CD4-positive, alpha-beta memory T cell (primary cell): ENCODE results near the gene CDA. TPM values are rescaled to one million over a fixed set of nuclear protein-coding genes. Genes with fewer than 3 reads are reported as not detected.
"Not testable (repeated sequence)": the region's sequence is repeated elsewhere in the genome, so short reads cannot be mapped to it uniquely, and the experiment has no call there.

Source experiments
- CTCF ChIA-PET: fragments of 350-600 bp; sonication (Branson Sonifier 250); formaldehyde crosslinking; loops from one replicate; lab custom pipeline; 2021; ENCODE audit warnings: inconsistent platforms; ENCODE audit not compliant: partially characterized antibody; lab: Charles Lee
- POLR2A ChIA-PET: fragments of 350-600 bp; sonication (Branson Sonifier 250); formaldehyde crosslinking; loops from one replicate; lab custom pipeline; 2021; ENCODE audit not compliant: partially characterized antibody; lab: Charles Lee
- DNase-seq, 5 donors: peaks; one replicate each; pipeline versions ENCODE4 v3.0.0 to v3.0.0-alpha.2; 2020 to 2022; ENCODE audit warnings: mixed read lengths in 1 of 5
- H3K27ac ChIP-seq: one replicate; pipeline ENCODE4 v1.7.0; 2013; ENCODE audit warnings: low read depth, low read length
- H3K27me3 ChIP-seq: 2 replicates; pipeline ENCODE4 v1.7.0; 2013; ENCODE audit warnings: mild to moderate bottlenecking, low read length, moderate library complexity; ENCODE audit not compliant: insufficient read depth
- H3K36me3 ChIP-seq: 2 replicates; pipeline ENCODE4 v1.7.0; 2013; ENCODE audit warnings: mild to moderate bottlenecking, low read length, moderate library complexity; ENCODE audit not compliant: insufficient read depth
- H3K4me1 ChIP-seq: 2 replicates; pipeline ENCODE4 v1.7.0; 2013; ENCODE audit warnings: mild to moderate bottlenecking, low read length, moderate library complexity; ENCODE audit not compliant: insufficient read depth
- H3K4me3 ChIP-seq, 2 donors: one replicate each; pipeline ENCODE4 v1.7.0; 2013; ENCODE audit warnings: low read length in 2 of 2, mild to moderate bottlenecking in 1 of 2
- H3K9me3 ChIP-seq, 2 donors: one replicate each; pipeline ENCODE4 v1.7.0; 2013; ENCODE audit warnings: low read length in 2 of 2, control low read depth in 1 of 2; ENCODE audit not compliant: control insufficient read depth in 1 of 2
- H3K27ac Mint-ChIP-seq, 7 donors: one replicate each; pipeline ENCODE4 v1.8.0; 2020 to 2021; ENCODE audit warnings: mixed read lengths in 7 of 7, mild to moderate bottlenecking in 6 of 7, inconsistent platforms in 3 of 7, moderate library complexity in 3 of 7
- H3K27me3 Mint-ChIP-seq, 2 donors: one replicate each; pipeline ENCODE4 v1.8.0; 2020 to 2021; ENCODE audit warnings: mixed read lengths in 2 of 2
- H3K36me3 Mint-ChIP-seq, 2 donors: one replicate each; pipeline ENCODE4 v1.8.0; 2020 to 2021; ENCODE audit warnings: mixed read lengths in 2 of 2, inconsistent platforms in 1 of 2, mild to moderate bottlenecking in 1 of 2
- H3K4me1 Mint-ChIP-seq, 4 donors: one replicate each; pipeline ENCODE4 v1.8.0; 2020 to 2021; ENCODE audit warnings: mixed read lengths in 4 of 4, mild to moderate bottlenecking in 1 of 4
- H3K4me3 Mint-ChIP-seq, 8 donors: one replicate each; pipeline ENCODE4 v1.8.0; 2020 to 2021; ENCODE audit warnings: mixed read lengths in 8 of 8, mild to moderate bottlenecking in 7 of 8, moderate library complexity in 6 of 8, inconsistent platforms in 3 of 8
- H3K9me3 Mint-ChIP-seq, 8 donors: one replicate each; pipeline ENCODE4 v1.8.0; 2020 to 2021; ENCODE audit warnings: mixed read lengths in 8 of 8, mild to moderate bottlenecking in 5 of 8, inconsistent platforms in 3 of 8, moderate library complexity in 1 of 8
- intact Hi-C: fragments of 100-400 bp; cut with micrococcal nuclease; formaldehyde crosslinking; loops from one replicate; pipeline ENCODE4 v1.15.1; 2023
- polyA plus RNA-seq, 2 donors: library from polyadenylated mRNA; unstranded; fragments of 300-500 nt; fragmentation: Illumina TruSeq; gene quantifications; one replicate each; pipeline ENCODE4 v1.2.3, GENCODE V29; 2021
- total RNA-seq, 2 experiments: library from RNA; stranded (reverse); gene quantifications; one replicate each; pipeline ENCODE4 v1.2.3, GENCODE V29; 2021

Gene CDA
- total and polyA plus RNA-seq, 4 experiments from 2014 or later = not detected

DNA sequence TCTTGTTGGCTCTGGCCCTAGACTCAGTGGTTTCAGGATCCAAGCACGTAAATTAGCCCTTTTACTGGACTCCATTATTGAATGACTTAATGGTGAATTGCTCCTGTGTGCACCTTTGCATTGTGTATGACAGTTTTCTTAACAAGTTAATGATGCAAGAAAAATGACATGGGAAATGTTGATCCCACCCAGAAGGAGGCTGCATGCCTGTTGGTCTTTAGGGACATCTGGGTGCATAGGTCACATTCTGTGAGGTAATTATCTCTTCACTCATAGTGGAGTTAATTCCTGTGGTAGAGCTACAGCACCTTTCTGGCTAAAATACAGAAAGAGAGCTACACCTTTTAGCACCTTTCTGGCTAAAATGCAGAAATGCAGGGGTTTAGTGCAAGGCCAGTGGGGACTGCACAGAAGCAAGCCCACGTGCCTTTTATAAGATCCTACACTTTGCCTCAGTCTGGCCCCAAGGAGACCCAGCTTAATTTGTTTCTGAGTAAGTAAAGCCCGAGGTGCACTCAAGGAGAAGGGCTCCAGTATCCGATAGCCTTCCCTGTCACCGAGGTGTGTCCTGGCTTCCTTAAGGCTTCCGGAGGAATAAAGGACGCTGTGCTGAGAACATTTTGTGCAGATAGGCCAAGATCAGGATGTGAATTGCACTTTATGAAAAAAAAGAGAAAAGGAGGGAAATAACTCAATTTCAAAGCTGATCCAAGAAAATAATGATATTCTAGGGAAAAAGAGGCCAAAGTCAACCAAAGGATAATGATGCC is 18.1 kb downstream of the CDA start:
- H3K4me3 Mint-ChIP-seq, POLR2A ChIA-PET, H3K9me3 Mint-ChIP-seq, H3K4me1 Mint-ChIP-seq, CTCF ChIA-PET, H3K27ac Mint-ChIP-seq, H3K27me3 ChIP-seq, H3K9me3 ChIP-seq, H3K27ac ChIP-seq, intact Hi-C loops, H3K4me1 ChIP-seq, H3K36me3 ChIP-seq, H3K4me3 ChIP-seq, H3K27me3 Mint-ChIP-seq, H3K36me3 Mint-ChIP-seq, DNase-seq: not testable (repeated sequence)

- intact Hi-C loops = no loop called here
- no peaks in the 10 kb centered on the region for H3K27me3 ChIP-seq
- H3K4me3 ChIP-seq = no peak overlapping the region
- H3K27ac ChIP-seq = no peak overlapping the region
- no peak overlapping the region for H3K4me3 Mint-ChIP-seq
- DNase-seq = no peak
- H3K27me3 Mint-ChIP-seq = peaks cover 3 to 4% of the 10 kb centered on the region in 2 donors
- no peak overlapping the region for H3K27ac Mint-ChIP-seq
- no peaks in the 10 kb centered on the region for H3K4me1 Mint-ChIP-seq
- CTCF ChIA-PET = no interaction called here
- H3K9me3 Mint-ChIP-seq = no peaks in the 10 kb centered on the region
- no peaks in the 10 kb centered on the region for H3K9me3 ChIP-seq
- POLR2A ChIA-PET = no interaction called here
- no peaks in the 10 kb centered on the region for H3K36me3 ChIP-seq
- no peaks in the 10 kb centered on the region for H3K4me1 ChIP-seq
- H3K36me3 Mint-ChIP-seq = no peaks in the 10 kb centered on the region
Observed at GRCh38 chr1:20609541-20609940, 20.6 kb downstream of the CDA start.

DNA sequence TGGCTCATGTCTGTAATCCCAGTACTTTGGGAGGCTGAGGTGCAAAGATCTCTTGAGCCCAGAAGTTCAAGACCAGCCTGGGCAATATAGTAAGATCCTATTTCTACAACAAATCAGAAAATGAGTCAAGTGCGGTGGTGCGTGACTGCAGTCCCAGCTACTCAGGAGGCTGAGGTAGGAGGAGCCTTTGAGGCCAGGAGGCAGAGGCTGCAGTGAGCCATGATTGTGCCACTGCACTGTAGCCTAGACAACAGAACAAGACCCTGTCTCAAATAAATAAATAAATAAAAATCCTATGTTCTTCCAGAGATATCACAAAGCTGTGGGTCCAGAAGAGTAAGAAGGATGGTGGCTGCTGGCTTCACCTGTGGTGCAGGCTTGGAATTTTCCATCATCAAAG is 22.1 kb downstream of the CDA start:
- no peak overlapping the region for H3K4me3 Mint-ChIP-seq
- POLR2A ChIA-PET = no interaction called here

GRCh38 chr1:20611652-20612051 is 22.8 kb downstream of the CDA start:
- intact Hi-C loops = no loop called here

More for the DNA sequence above, 22.1 kb downstream of the CDA start:
- intact Hi-C loops = no loop called here
- no peak overlapping the region for H3K4me3 ChIP-seq
- CTCF ChIA-PET = no interaction called here
- no peaks in the 10 kb centered on the region for H3K36me3 Mint-ChIP-seq
- no peaks in the 10 kb centered on the region for H3K4me1 ChIP-seq
- H3K27me3 ChIP-seq = no peaks in the 10 kb centered on the region
- H3K36me3 ChIP-seq = no peaks in the 10 kb centered on the region
- peaks cover 3 to 4% of the 10 kb centered on the region in 2 donors for H3K27me3 Mint-ChIP-seq
- no peaks in the 10 kb centered on the region for H3K9me3 ChIP-seq
- no peaks in the 10 kb centered on the region for H3K9me3 Mint-ChIP-seq
- DNase-seq = no peak
- H3K27ac ChIP-seq = no peak overlapping the region
- H3K27ac Mint-ChIP-seq = no peak overlapping the region
- H3K4me1 Mint-ChIP-seq = no peaks in the 10 kb centered on the region

DNA sequence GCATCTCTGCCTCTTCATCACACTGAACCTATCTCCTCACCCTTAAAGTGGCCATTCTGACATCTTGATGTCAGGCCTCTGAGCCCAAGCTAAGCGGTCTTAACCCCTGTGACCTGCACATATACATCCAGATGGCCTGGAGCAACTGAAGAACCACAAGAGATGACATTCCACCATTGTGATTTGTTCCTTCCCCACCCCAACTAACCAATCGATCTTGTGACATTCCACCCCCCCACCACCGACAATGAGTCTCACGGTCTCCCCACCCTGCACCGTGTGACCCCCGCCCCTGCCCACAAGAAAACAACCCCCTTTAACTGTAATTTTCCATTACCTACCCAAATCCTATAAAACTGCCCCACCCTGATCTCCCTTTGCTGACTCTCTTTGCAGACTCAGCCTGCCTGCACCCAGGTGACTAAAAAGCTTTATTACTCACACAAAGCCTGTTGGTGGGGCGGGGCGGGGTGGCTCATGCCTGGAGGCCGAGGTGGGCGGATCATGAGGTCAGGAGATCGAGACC is 23.4 kb downstream of the CDA start:
- H3K36me3 ChIP-seq = no peaks in the 10 kb centered on the region
- H3K36me3 Mint-ChIP-seq = no peaks in the 10 kb centered on the region
- no peak overlapping the region for H3K27ac Mint-ChIP-seq
- no peaks in the 10 kb centered on the region for H3K9me3 Mint-ChIP-seq
- no peak overlapping the region for H3K4me3 Mint-ChIP-seq
- intact Hi-C loops = no loop called here
- ChIA-PET POLR2A (no interaction called here), CTCF (no interaction called here)
- H3K4me1 ChIP-seq = no peaks in the 10 kb centered on the region
- no peak overlapping the region for H3K4me3 ChIP-seq
- H3K27ac ChIP-seq = no peak overlapping the region
- no peak for DNase-seq
- H3K27me3 ChIP-seq = no peaks in the 10 kb centered on the region
- peaks cover 6 to 7% of the 10 kb centered on the region in 2 donors for H3K27me3 Mint-ChIP-seq
- H3K9me3 ChIP-seq = no peaks in the 10 kb centered on the region
- no peaks in the 10 kb centered on the region for H3K4me1 Mint-ChIP-seq

More at GRCh38 chr1:20611652-20612051, 22.8 kb downstream of the CDA start:
- CTCF ChIA-PET = no interaction called here
- Mint-ChIP-seq H3K4me1 (no peaks in the 10 kb centered on the region), H3K4me3 (no peak overlapping the region), H3K36me3 (no peaks in the 10 kb centered on the region), H3K9me3 (no peaks in the 10 kb centered on the region), H3K27ac (no peak overlapping the region), H3K27me3 (peaks cover 3 to 4% of the 10 kb centered on the region in 2 donors)
- DNase-seq = no peak
- POLR2A ChIA-PET = no interaction called here
- H3K27me3 ChIP-seq = no peaks in the 10 kb centered on the region
- H3K4me3 ChIP-seq = no peak overlapping the region
- H3K4me1 ChIP-seq = no peaks in the 10 kb centered on the region
- no peak overlapping the region for H3K27ac ChIP-seq
- no peaks in the 10 kb centered on the region for H3K36me3 ChIP-seq
- H3K9me3 ChIP-seq = no peaks in the 10 kb centered on the region

DNA sequence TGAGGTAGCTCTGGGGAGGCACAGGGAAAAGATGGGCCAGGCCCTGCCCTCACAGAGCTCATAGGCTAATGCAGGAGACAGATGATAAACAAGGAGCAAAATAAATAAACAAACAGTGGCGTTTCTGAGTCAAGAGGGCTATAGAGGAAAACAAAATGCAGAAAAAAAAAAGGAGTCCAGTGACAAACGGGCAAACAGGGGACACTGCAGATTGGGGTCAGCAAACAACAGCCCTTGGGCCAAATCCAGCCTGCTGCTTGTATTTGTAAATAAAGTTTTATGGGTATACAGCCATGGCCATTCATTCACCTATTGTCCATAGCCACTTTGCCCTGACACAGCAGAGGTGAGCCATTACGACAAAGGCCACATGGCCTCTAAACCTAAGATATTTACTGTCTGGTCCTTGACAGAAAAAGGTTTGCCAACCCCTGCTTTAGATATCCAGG is 25.3 kb downstream of the CDA start:
- intact Hi-C loops = no loop called here
- H3K27me3 ChIP-seq = no peaks in the 10 kb centered on the region
- H3K4me3 ChIP-seq = no peak overlapping the region
- no peak for DNase-seq
- Mint-ChIP-seq H3K36me3 (no peaks in the 10 kb centered on the region), H3K27me3 (peaks cover 5 to 6% of the 10 kb centered on the region in 2 donors), H3K4me3 (no peak overlapping the region), H3K9me3 (no peaks in the 10 kb centered on the region), H3K27ac (peak overlapping the region in 1 of 7 donors; percentile 80), H3K4me1 (no peaks in the 10 kb centered on the region)
- H3K9me3 ChIP-seq = no peaks in the 10 kb centered on the region
- no peaks in the 10 kb centered on the region for H3K36me3 ChIP-seq
- H3K4me1 ChIP-seq = no peaks in the 10 kb centered on the region
- CTCF ChIA-PET = no interaction called here
- POLR2A ChIA-PET = no interaction called here
- no peak overlapping the region for H3K27ac ChIP-seq

DNA sequence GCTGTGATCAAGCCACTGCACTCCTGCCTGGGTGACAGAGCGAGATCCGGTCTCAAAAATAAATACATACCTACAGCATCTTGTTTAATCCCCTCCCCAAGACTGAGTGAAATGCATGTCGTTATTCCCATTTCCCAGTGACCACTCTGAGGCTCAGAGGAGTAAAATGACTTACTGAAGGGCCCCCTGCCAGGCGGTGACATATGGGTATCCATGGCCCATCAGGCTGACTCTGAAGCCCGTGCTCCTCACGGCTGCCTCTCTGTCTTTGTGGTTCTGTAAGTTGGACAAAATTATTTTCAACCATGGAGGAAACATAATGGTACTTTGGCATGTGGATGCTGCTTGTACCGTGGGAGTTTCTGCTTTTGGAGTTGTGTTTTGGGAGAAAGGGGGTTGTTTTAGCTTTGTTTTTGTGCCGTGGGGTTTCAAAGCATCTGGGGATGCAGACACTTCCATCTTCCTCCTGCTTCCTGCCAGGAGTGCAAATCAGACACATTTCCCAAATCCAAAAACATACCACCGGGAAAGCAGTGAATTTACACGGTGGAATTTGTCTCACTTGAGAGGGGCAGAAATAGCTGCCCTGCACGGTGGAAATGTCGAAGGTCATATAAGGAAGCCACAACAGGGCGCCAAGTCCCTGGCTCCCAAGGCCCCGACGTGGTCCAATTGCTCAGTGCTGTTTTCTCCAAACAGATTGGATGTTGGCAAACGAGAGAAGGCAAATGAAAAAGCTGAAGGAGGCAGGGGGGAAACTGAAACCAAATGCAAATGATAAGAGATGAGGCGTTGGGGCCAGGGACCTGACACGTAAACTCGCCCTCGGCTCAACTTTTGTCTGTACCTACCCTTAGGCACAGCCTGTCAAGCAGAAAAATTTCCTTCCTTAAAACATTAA is 27.3 kb downstream of the CDA start:
- peaks cover 6 to 8% of the 10 kb centered on the region in 2 donors for H3K27me3 Mint-ChIP-seq
- DNase-seq = no peak
- Histone ChIP-seq H3K4me3 (no peak overlapping the region), H3K27me3 (no peaks in the 10 kb centered on the region), H3K27ac (no peak overlapping the region), H3K4me1 (no peaks in the 10 kb centered on the region), H3K36me3 (no peaks in the 10 kb centered on the region), H3K9me3 (no peaks in the 10 kb centered on the region)
- no peak overlapping the region for H3K27ac Mint-ChIP-seq
- ChIA-PET POLR2A (no interaction called here), CTCF (no interaction called here)
- no peak overlapping the region for H3K4me3 Mint-ChIP-seq
- intact Hi-C loops = no loop called here
- no peaks in the 10 kb centered on the region for H3K36me3 Mint-ChIP-seq
- no peaks in the 10 kb centered on the region for H3K4me1 Mint-ChIP-seq
- no peaks in the 10 kb centered on the region for H3K9me3 Mint-ChIP-seq
